ENCODE data around the gene HPX.

HPX gene

DNA sequence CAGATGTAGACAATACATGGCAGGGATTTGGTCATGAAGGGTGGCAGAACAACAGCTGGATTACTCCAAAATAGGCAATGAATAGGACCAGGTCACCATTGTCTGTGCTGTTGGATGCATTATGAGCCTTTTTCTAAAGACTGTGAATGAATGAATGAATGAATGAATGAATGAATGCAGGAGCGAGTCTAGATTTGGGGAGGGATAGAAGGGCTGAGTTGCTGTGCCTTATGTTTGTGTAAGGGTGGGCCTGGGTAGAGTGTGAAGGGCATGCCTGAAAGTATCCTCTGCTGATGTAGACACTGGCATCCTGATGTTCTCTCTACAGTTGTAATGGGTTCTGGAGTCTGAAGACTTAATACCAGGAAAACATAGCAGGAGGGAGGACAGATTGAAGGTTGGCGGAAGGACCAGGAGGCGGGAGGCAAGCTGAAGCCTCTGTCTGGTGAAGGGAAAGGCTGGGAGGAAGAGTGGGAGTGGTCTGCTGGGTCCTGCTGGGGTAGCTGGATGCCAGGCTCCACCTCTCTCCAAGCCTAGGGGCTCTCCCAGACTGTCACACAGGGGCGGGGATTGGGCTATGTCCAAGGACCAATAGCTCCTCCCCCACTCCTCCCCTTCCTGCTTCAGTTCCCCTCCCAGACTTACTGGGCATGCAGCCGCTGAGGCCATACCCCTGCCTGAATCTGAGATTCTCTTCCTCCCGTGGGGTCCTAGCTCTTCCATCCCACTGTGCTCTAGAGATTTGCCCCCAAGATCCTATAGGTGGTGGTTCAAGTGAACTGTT is 28.1 kb upstream of the HPX start:
- TF ChIP-seq, protein P1, sequence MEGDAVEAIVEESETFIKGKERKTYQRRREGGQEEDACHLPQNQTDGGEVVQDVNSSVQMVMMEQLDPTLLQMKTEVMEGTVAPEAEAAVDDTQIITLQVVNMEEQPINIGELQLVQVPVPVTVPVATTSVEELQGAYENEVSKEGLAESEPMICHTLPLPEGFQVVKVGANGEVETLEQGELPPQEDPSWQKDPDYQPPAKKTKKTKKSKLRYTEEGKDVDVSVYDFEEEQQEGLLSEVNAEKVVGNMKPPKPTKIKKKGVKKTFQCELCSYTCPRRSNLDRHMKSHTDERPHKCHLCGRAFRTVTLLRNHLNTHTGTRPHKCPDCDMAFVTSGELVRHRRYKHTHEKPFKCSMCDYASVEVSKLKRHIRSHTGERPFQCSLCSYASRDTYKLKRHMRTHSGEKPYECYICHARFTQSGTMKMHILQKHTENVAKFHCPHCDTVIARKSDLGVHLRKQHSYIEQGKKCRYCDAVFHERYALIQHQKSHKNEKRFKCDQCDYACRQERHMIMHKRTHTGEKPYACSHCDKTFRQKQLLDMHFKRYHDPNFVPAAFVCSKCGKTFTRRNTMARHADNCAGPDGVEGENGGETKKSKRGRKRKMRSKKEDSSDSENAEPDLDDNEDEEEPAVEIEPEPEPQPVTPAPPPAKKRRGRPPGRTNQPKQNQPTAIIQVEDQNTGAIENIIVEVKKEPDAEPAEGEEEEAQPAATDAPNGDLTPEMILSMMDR (IDR thresholded peaks at IDR 0.05; ENCODE audit: insufficient read depth, missing control alignments), result no peak
- FAIRE-seq (no peak), DNase-seq (ENCODE audit: insufficient read length, low spot score) (no peak)

DNA sequence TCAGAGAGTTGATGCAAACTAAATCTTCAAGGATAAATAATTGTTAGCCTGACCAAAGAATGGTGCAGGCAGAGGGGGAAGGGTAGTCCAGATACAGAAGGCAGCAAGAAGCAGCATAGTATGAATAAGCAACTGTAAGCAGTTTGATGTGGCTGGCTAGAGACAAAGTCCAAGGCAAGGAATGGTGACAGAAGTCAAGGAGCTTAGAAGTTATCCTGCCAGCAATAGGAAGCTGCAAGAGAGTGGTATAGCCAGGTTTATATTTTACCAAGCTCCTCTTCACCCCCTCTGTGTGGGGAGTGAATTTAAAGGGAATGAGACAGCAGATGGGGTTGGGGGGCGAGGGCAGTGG is 18.3 kb upstream of the HPX start:
- FAIRE-seq (no peak), DNase-seq (ENCODE audit: insufficient read length, low spot score) (no peak)
- TF ChIP-seq, protein P1 (IDR thresholded peaks at IDR 0.05; ENCODE audit: insufficient read depth, missing control alignments), result no peak

DNA sequence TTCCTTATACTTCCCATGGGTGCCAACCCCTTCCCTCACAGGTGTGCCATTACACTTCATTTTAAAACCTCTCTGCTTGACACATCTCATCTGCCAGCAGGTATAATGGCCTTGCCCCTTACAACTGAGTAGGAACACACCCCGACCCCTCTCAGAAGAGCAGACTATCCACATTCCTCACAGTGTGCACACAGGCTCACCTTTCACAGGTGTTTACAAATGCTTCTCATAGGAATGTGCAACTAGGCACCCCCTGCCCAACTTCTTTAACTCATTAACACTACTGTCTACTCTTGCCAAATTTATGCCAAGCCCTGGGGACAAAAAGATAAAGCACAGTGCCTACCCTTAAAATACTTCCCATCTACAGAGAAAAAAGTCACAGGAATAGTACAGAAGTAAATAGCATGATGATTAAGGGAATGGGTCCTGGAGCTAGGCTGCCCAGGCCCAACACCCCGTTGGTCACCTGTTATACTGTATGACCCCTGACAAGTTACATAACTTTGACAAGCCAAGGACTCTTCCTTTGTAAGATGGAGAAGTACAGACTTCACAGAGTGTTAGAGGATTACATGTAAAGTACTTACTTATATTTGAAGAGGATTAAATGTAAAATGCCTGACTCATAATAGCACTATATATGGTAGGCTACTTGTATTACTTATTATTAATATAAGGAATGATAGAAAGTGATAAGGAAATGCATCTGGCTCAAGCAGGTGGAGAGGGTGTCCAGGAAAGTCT is 17.7 kb upstream of the HPX start:
- no peak for DNase-seq (ENCODE audit: insufficient read length, low spot score)
- TF ChIP-seq, protein P1 (IDR thresholded peaks at IDR 0.05; ENCODE audit: insufficient read depth, missing control alignments), result no peak
- FAIRE-seq, result no peak

DNA sequence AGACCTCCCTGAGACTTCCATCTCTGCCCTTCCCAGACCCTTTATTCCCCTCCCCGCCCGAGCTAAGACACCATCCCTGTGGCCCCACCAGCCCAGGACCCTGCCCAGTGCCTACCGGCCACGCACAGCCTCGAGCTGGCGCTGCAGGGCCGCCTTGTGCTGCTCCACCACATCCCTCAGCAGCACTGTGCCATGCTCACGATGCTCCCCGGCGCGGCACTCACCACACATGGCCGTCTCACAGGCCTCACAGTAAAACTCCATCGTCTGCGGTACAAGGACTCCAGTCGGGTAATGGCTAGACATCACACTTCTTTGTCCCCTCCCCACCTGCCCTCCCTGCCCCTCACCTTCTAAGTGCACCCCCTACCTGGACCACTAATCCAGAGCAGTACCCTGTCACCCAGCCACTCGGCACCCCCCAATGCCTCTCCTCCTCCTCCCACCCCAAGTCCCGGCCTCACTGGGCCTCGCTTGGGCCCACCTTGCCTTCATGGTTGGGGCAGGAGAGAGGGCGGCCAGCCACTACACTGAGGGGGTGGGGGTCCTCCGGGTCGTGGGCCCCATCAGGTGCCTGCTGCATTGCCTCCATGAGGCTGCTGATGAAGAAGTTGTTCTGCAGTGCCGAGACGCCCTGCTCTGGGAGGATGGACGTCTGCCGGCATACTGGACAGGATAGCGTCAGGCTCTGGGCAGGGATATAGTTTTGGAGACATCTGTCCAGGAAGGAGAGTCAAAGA is 17.0 kb upstream of the HPX start:
- TF ChIP-seq, protein P1 (IDR thresholded peaks at IDR 0.05; ENCODE audit: insufficient read depth, missing control alignments), result no peak
- DNase-seq (ENCODE audit: insufficient read length, low spot score), result no peak
- FAIRE-seq, result no peak

DNA sequence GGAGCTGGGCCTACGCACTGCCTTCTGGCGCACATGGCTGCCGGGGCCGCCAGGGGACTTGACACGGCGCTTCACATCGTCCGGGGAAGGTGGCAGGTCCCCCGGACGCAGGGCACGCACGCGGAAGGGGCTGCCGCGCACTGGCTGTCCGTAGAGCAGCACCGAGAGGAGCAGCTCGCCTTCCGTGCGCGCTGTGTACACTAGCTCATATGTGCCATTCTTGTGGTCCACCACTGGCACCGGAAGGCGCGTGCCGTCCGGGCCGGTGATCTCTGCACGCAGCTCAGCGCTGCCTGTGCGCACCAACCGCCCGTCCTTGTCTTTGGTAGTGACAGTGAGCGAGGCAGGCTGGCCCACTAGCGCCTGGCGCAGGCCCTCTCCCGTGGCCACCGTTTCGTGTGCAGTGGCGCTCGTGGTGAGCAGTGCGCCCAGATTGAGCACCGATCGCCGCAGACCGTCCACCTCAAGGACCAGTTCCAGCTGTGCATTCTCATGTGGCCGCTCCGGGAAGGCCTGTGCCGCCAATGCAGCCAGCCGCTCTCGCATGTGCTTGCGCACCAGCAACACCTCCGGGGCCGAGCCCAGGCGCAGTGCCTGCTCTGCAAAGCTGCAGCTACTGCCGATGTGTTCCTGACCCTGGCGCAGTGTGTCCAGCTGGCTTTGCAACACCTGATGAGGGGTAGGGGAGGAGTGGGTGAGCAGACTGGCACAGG is 15.7 kb upstream of the HPX start:
- FAIRE-seq, result no peak
- DNase-seq (ENCODE audit: insufficient read length, low spot score), result no peak
- TF ChIP-seq, protein P1 (IDR thresholded peaks at IDR 0.05; ENCODE audit: insufficient read depth, missing control alignments), result no peak

DNA sequence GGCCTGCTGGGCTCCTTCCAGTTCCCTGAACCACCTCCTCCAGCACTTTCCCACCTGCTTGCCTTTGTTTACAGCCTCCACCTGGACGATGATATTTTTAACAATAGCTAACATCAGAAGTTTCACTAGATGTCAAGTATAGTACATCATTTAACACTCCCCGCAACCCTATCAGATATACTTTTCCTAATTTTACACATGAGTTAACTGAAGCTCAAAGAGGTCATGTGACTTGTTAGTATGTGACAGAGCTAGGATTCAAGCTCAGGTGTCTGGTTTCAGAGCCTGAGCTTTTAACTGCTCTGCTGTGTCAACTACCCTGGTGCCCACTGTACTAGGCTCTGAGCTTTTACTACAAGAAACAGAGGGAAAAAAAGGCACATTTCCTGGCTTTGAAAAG is 14.3 kb upstream of the HPX start:
- no peak for DNase-seq (ENCODE audit: insufficient read length, low spot score)
- no peak for FAIRE-seq
- TF ChIP-seq, protein P1 (IDR thresholded peaks at IDR 0.05; ENCODE audit: insufficient read depth, missing control alignments), result no peak

All from D721Med (cell line).